Panc1 (cell line): ENCODE measurements around the gene INSYN2B.

Experiments
- POLR2AphosphoS5 ChIP-seq: IDR thresholded peaks from 2 replicates; pipeline ENCODE4 v1.6.1; 2012; ENCODE audit warnings: mild to moderate bottlenecking, low read depth, low read length, moderate library complexity
- REST ChIP-seq, 2 experiments: IDR thresholded peaks; 2 replicates each; pipeline ENCODE4 v1.6.1; 2011 to 2012; ENCODE audit warnings: low read depth in 2 of 2, control low read depth in 1 of 2, low read length in 1 of 2, mild to moderate bottlenecking in 1 of 2, moderate library complexity in 1 of 2; ENCODE audit not compliant: insufficient read depth in 1 of 2
- SIN3A ChIP-seq: IDR thresholded peaks from 2 replicates; pipeline ENCODE4 v1.6.1; 2012; ENCODE audit warnings: low read depth, mild to moderate bottlenecking, low read length, moderate library complexity, borderline replicate concordance; ENCODE audit not compliant: insufficient read depth
- TF ChIP-seq, protein P1 (sequence below): fragments of 450-650 bp; IDR thresholded peaks from 2 replicates; pipeline ENCODE4 v1.5.1; 2017; ENCODE audit warnings: mild to moderate bottlenecking

DNA sequence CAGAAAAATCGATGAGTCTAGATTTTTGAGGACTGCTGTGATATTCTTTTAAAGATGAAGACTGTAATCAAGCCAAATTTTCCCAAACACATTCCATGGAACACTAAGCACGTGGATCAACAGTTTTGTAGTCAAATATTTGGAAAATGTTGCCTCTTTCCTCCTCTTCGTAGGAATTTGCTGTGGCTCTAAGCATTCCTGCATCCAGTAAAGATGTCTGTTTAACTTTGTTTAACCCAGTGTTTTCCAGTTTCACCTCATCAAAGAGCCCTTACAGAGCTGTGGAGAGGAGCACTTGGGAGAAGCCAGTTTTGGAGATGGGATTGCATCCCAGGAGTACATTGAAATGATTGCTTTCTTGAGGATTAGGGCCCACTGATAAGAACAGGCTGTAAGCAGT, 58.9 kb downstream of the INSYN2B start:
- TF ChIP-seq, protein P1, sequence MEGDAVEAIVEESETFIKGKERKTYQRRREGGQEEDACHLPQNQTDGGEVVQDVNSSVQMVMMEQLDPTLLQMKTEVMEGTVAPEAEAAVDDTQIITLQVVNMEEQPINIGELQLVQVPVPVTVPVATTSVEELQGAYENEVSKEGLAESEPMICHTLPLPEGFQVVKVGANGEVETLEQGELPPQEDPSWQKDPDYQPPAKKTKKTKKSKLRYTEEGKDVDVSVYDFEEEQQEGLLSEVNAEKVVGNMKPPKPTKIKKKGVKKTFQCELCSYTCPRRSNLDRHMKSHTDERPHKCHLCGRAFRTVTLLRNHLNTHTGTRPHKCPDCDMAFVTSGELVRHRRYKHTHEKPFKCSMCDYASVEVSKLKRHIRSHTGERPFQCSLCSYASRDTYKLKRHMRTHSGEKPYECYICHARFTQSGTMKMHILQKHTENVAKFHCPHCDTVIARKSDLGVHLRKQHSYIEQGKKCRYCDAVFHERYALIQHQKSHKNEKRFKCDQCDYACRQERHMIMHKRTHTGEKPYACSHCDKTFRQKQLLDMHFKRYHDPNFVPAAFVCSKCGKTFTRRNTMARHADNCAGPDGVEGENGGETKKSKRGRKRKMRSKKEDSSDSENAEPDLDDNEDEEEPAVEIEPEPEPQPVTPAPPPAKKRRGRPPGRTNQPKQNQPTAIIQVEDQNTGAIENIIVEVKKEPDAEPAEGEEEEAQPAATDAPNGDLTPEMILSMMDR, result no peak
- TF ChIP-seq REST (IDR thresholded peaks at IDR 0.05; ENCODE audit: insufficient read depth in 1 of 2, low read depth in 2 of 2, low read length in 1 of 2) (no peak), SIN3A (no peak), POLR2AphosphoS5 (no peak)
